GM19238 (cell line): Measurements from ENCODE around the gene MAIP1.
A peak's percentile ranks its signal among the peaks of the same experiment; 100 is the strongest.

Experiments
- DNase-seq: peaks from one replicate; pipeline ENCODE4 v3.0.0; 2011; ENCODE audit warnings: low spot score; ENCODE audit not compliant: insufficient read length

The MAIP1 gene

DNA sequence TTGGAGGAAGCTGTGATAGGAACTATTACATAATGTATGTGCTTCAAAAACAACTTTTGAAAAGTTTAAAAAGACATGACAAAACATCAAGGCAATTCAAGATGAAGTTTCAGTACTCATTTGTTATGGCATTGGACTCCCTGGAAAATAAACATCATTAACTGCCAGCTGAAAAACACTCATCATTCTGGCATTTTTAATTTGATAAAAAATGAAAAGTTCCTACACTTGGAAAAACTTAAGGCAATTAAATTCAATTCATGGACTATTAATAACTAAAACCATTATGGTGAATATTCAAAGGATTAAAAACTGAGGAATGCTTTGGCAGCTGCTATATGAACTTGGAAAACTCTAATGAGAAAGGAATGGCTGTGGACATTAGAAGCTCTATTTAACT is 8.5 kb upstream of the MAIP1 start:
- no peak for DNase-seq

DNA sequence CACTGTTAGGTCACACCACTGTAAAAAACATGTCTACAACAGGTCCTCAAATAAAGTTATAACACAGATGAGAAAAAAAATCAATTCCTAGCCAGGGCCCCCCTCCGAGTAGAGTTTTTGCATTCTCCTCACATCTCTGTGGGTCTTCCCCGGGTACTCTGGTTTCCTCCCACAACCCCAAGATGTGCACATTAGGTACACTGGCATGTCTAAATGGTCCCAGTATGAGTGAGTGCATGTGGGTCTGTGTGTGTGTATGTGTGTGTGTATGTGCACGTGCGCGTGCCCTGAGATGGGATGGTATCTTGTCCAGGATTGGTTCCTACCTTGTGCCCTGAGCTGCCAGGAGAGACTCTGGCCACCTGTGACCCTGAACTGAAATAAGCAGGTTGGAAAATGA is 5.0 kb upstream of the MAIP1 start:
- no peak for DNase-seq

DNA sequence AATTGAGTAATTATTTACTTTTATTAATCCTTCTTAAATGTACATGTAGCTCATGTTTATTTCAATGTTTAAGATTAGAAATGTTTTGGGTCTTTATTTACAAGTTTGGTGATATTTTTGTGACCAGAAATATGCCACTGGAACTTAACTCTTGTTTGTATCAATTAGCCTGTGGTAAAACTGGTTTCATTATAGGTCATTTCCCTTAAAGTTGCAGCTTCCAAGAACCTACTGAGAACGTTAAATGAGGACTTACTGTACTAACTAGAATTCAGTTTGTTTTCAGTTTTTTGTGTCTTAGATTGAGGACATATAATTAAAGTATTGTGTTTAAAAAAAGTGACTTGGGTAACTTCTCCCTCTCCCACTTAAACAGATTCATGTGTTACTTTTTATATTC is 4.4 kb upstream of the MAIP1 start:
- no peak for DNase-seq

DNA sequence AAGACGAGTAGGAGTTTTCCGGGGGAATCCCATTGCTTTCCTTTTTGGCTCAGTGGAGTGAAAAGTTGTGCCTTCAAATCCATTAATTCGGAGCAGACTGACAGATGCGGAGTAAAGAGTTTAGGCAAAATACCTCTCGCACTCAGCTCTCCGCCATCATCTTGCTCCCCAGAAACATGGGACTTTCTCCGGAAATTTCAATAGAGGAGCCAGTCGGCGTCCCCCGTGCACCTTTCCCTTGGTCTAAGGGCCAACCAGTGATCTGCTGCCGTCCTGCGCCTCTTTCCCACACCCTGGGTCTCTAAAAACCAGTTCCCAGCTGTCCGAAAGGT is 409 bp upstream of the MAIP1 start:
- DNase-seq, result no peak

DNA sequence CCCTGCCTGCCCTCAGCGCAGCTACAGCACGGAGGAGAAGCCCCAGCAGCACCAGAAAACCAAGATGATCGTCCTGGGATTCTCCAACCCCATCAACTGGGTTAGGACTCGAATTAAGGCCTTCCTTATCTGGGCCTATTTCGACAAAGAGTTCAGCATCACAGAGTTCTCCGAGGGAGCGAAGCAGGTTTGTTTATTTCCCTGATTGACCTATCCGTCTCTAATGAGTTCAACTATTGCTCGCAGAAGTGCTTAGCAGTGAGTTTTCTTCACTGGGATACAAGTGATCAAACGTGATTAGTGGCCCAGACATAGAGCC is 639 bp downstream of the MAIP1 start:
- no peak for DNase-seq

DNA sequence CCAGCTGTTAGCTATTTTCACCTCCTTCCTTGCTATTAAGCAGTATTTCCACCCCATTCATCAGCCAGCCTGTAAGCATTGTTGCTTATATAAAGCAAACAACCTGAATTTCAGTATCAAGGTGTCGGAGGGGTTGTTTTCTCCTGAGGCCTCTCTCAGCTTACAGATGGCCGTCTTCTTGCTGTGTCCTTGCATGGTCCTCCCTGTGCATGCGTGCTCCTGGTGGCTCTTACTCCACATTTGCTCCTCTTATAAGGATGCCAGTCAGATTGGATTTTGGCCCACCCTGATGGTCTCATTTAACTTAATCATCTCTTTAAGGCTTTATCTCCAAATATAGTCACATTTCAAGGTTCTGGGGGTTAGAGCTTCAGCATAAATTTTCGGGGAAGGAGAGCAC is 2.6 kb downstream of the MAIP1 start:
- DNase-seq, result no peak

DNA sequence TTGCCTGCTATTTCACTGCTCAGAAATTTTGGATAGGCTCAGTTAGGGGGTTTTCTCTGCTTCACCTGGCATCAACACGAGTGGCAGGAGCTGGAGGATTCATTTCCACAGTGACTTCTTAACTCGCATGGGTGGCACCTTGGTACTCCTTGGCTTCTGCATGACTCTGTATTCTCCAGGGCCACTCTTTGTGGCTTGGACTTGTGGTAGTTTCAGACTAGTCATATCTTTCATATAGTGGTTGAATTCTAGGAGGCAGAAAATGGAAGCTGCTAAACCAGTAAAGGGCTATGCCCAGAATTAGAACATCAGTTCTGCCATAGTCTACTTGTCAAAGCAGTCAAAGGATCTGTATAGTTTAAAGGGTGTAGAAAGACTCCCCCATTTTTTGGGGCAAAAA is 6.8 kb downstream of the MAIP1 start:
- DNase-seq, result no peak

DNA sequence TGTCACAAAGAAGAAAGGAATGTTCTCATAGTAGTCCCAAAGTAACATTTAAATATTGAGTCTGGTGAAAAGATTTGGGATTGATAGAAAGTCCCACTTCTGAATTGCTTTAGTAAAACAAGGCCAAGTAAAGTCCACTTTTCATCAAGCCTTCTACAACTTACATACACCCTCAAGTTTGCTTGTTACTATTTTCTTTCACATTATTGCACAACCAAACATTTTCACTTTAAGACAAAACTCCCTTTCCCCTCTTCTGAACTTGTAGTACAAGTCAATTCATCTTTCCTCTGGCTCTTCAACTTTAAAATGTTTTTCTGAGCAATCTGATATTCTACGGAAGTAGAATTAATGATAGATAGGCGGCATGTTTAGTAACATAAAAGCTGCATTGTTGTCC is 11.0 kb downstream of the MAIP1 start:
- DNase-seq, result no peak

DNA sequence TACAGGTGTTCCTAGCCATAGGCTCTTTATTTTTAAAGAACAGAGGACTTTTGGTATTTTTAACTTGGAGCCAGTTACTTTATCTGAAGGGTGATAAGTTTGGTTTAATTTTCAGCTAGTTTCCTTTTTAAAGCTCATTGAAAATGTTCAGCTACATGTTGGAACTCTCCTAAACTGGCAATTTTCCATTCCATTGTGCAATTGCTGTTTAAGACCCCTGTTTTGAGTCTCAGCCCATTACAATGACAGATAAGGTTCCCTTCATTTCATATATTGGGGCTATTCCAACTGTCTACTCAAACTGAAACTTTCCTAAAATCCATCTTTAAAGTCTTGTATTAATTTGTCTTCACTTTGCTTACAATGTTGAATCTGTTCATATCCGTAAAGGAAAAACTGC is 11.6 kb downstream of the MAIP1 start:
- no peak for DNase-seq

DNA sequence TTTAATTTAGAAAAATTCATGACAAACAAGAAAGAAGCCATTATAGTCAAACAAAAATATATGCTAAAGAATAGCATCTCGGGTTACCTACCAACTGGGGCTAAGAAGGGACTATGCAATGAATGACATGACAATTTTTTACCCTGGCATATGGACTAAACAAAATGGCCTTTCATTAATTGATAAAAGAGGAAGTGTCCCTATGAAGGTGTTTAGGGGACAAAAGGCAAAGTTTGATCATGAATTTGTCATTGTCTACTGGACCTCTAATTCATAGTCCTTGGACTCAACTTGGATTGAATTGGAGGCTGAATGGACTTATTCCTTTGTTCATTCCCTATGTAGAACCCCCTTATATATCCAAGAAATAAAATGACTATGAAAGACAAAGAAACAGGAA is 12.7 kb downstream of the MAIP1 start:
- no peak for DNase-seq

DNA sequence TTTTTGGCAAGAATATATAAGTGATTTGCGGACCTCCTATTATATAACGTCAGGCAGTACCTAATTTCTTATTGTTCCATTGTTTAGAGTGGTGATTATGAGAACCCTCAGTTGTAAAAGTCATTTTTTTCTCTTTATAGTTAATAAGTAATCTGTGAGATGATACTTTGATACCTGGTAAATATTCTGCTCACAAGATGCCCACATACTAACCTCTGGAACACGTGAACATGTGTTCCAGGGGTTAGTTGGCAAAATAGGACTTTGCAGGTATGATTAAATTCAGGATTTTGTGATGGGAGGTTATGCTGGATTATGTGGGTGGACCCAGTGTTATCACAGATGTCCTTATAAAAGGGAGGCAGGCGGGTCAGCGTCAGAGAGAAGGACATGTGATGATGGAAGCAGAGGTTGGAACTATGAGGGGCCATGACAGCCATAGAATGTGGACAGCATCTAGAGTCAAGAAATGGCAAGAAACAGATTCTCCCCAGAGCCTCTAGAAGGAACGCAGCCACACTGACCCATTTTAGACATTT is 16.8 kb downstream of the MAIP1 start:
- no peak for DNase-seq

DNA sequence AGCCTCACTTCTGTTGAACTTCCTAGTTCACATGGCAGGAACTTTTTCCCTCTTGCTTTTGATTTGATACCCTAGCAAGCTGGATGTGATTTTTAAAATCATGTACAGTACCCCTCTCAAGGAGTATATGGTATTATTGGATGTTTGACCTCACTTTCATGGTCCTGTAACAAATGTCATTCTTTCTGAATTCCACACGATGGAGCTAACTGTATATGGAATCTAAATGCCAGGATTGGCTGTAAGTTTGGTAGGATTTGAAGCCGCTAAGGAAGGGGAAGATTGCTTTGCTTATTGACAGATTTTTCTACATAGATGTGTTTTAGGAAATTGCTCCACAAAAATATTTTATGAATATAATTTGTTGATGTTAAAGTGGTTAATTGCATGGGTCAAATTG is 18.3 kb downstream of the MAIP1 start:
- DNase-seq, result no peak

DNA sequence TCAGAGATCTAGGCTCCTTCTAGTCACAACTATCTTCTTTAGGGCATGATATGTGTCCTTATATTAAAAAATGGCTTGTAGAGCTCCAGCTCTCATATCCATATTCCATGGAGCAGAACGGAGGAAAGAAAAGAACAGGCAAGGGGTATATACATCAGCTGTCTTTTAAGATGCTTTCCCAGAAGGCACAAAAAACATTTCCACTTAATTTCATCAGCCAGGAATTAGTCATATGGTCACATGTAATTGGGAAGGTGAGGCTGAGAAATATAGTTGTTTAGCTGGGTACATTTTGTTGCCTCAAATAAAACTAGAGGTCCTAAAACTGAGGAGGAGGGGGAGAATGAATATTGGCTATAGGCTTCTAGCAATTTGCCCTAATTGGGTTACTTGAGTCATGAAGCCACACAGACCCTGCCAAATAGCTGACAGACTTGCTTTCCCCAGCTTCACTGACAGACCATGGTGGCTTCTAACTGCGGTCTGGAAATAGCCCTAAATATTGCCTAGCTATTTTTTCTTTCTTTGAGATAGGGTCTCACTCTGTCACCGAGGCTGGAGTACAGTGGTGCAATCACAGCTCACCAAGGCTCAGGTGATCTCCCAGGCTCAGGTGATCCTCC is 20.0 kb downstream of the MAIP1 start:
- no peak for DNase-seq

DNA sequence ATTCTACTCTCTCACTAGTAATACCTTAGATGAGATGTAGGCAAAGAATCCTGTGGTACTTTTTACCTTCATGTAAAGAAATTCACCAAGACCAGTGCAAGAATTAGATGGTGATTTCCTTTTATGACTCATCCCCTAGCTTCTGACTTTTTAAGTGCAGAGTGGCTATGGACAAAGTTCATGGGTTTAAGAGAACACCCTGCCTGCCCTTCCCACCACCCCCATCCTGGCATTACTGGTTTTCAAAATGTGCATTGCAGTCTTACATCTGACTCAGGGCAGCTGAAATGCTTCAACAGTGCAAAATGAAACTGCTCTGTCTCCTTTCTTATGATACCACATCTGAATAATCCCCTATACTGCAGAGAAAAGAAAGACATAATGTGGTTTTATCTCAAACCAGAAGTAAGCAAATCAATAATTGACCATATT is 22.6 kb downstream of the MAIP1 start:
- DNase-seq, result no peak

DNA sequence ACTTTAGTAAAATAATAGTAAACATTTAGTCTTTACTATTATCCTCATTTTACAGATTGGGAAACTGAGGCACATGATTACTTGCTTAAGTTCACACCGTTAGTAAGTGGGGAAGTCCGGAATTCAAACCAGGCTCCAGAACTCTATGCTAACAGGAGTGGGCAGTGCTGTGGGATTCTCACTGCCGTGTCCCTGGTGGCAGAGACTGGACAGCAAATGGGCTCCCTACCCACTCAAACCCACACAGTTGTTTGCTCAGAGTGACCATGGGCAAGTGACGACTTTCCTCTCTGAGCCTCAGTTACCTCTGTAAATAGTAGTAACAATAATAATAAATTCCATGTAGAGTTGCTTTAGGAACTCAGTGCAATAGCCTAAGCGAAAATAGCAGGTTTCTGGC is 24.0 kb downstream of the MAIP1 start:
- DNase-seq, result no peak

DNA sequence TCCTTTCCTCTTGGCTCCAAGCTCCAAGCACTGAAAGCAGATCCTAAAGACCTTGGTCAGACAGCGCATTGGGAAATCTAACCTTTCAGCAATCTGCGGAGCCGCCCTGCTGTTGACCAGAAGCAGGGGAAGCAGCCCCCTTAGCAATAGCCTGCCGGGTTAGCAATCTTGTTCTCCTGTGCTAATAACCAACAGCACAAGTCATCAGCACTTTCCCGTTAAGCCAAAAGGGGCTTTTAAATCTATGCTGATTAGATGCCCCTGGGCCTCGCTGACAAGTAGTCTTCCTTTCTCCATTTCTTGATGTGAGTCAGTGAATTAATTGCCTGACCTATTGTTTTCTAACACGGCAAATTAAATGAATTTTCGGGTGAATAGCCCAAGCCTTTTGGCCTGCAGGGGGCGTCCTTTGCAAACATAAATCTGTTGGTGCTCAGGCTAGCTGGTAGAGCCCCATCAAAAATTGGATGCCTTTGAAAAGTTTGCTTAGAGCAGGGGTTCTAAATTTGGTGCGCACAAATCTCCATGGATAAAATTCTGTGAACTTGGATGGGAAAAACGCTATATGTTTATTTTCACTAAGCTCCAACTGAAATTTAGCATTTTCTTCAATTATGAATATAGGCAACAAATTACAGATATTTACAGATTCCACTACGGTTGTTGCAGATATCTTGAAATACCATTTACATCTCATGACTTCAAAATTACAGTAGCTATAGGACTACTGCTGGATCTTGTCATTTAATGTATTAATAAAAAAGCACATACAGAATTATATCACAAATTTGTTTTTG is 24.6 kb downstream of the MAIP1 start:
- peak; percentile 24 for DNase-seq

DNA sequence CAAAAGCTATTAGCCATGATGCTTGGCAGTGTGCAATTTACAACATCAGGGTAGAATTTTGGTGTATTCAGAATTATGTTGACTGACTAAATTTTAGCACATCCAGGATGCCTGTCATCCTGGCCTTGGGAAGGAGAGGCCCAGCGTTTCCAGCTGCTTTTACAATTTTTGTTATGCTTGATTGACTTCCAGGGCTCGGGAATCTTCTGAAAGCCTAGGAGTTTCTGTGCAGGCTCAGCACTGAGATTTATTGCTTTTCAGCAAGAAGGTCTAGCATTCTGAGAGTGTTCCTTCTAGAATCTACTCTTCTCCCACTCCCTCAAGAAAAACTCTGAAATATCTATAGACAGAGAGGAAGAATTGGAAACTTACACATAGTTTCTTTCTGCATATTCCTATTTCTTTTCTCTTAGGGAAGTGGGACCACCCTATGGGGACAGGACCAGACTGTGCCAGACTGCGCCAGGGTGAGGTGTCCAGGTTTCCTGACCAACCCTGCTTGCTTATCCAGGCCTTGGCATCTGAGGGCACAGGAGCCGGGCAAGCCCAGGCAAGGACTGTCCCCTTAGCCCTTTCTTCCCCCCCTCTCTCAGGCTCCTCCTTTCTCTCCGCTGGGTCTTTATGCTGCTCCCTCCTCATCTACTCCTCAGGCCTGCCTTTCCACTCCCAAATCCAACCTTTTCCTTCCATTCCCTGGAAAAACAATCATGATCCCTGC is 26.9 kb downstream of the MAIP1 start:
- no peak for DNase-seq

DNA sequence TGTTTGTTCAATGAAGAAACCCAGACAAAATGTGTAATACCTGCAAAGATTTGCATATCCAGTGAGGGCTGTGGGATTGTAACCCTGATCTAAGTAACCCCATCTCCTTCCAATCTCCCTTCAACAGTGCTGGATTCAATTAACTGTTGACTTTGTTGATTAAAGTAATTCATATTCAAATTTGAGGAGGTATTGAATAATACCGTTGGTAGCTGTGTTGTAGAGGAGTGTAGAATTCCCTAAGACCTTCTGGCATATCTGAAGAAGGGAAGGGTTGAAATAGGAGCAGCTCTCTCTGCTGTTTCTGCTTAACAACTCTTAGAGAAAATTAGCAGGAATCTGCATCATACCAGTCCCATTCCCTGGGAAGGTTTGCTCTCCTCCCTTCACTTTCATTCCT is 28.2 kb downstream of the MAIP1 start:
- DNase-seq, result no peak

DNA sequence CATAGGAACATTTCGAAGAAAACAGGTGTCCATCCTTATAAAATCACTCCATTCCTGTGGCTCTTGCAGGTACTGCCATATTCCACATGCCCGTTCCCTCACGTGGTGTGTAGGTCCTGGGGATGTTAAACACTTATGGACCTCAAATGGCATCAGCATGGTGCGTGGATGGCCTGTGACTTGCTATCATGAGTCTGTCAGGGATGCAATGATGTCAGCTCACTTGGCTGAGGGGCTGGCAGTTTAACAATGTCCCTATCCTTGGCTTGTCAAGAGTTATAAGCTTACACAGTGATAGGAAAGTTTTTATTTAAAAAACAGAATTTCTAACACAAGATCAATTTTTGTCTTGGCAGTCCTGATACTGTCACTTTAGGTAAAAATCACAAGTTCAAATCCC is 28.8 kb downstream of the MAIP1 start:
- no peak for DNase-seq

DNA sequence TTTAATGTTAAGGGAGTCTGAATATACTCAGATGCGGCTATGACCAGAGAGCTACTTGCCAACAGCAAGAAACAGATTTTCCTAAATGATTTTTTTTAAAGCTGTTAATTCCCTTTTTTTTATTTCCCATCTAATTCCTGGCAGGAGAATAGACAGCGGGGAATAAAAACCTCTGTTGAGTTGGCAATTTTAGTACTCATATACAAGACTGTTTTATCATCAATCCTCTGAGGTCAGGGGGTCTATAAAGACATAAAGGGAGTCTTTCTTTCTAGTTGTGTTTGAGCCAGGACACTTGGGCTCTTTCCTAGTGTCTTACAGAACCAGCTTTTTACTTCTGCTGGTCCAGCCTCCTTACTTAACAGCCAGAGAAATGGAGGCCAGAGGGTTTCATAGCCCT is 29.4 kb downstream of the MAIP1 start:
- DNase-seq, result no peak

DNA sequence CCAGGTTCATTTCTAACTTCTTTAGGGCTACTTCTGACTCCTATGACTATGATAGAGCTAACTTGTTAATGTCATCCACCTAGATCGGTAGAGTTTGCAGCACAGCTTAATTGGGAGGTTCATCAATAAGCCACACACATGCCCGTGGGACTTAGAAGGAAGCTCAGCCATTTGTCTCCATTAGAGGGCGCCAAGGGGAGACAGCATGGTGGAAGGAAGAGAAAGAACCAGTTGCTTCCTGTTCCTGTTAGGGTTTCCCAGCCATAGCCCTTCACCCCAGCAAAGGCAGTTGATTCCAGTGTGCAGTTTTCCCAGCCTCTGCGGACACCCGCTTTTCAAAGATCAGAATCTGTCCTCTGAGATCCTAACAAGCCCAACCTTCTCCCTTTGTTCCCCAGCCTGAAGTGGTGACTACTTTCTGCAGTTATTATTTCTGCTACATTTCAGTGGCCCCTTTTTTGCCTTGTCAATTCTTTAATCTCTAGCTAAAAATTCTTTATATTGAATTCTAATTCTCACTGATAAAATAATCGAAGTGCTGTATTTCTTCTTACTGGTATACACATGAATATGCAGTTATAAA is 30.3 kb downstream of the MAIP1 start:
- no peak for DNase-seq

DNA sequence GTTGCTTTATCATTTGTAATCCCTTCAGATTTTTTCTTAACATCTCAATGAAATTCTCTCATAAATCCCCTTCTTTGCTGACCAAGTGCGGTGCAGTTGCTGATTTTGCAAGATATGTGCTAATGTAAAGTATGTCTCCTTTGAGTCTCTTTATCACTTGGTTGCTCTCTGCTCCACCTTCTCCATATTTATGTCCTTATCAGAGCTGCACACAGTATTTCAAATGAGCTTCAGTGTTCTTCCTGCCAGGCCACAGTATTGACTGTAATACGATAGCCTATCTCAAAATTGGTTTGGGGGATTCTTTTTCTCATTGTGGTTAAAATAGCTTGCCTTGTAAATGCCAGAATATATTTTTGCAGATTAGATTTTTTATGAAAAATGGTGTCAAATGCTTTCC is 32.2 kb downstream of the MAIP1 start:
- DNase-seq, result no peak
